HepG2 (cell line): ENCODE measurements around the gene DTD2. TPM values are rescaled to one million over a fixed set of nuclear protein-coding genes. Genes with fewer than 3 reads are reported as not detected.

ENCODE experiments used
- CBX5 ChIP-seq: sonication (generic); formaldehyde crosslinking; IDR thresholded peaks from 2 replicates; pipeline ENCODE4 v1.4.0; 2020; ENCODE audit warnings: missing genetic modification reagents, borderline replicate concordance
- DNMT1 ChIP-seq: sonication (generic); formaldehyde crosslinking; IDR thresholded peaks from 2 replicates; pipeline ENCODE4 v1.5.1; 2020; ENCODE audit warnings: mild to moderate bottlenecking, missing genetic modification reagents
- ELF1 ChIP-seq: sonication (generic); formaldehyde crosslinking; IDR thresholded peaks from 2 replicates; pipeline ENCODE4 v1.4.0; 2020; ENCODE audit warnings: missing genetic modification reagents
- HDAC1 ChIP-seq: sonication (generic); formaldehyde crosslinking; IDR thresholded peaks from 2 replicates; pipeline ENCODE4 v1.5.1; 2020; ENCODE audit warnings: mild to moderate bottlenecking, missing genetic modification reagents
- HMG20A ChIP-seq: IDR thresholded peaks from 2 replicates; pipeline ENCODE4 v1.6.1; 2016; ENCODE audit warnings: borderline replicate concordance
- IKZF1 ChIP-seq: fragments of 450-650 bp; IDR thresholded peaks from 2 replicates; pipeline ENCODE4 v1.7.1; 2016
- MAFF ChIP-seq: IDR thresholded peaks from 2 replicates; pipeline ENCODE4 v1.6.1; 2011; ENCODE audit warnings: low read depth, low read length, improper control_type of control experiment
- NR2C2 ChIP-seq: sonication (generic); formaldehyde crosslinking; IDR thresholded peaks from 2 replicates; pipeline ENCODE4 v1.4.0; 2020; ENCODE audit warnings: missing genetic modification reagents, mild to moderate bottlenecking, moderate library complexity, borderline replicate concordance
- PHF21A ChIP-seq: sonication (generic); formaldehyde crosslinking; IDR thresholded peaks from 2 replicates; pipeline ENCODE4 v1.5.0; 2020; ENCODE audit warnings: mild to moderate bottlenecking, missing genetic modification reagents
- SPEN ChIP-seq: sonication (generic); formaldehyde crosslinking; IDR thresholded peaks from 2 replicates; pipeline ENCODE4 v1.5.1; 2020; ENCODE audit warnings: low read depth, mild to moderate bottlenecking, missing genetic modification reagents
- SSRP1 ChIP-seq: IDR thresholded peaks from 2 replicates; pipeline ENCODE4 v1.6.1; 2016; ENCODE audit warnings: control low read depth
- ZNF10 ChIP-seq: sonication (generic); formaldehyde crosslinking; IDR thresholded peaks from 2 replicates; pipeline ENCODE4 v1.4.0; 2020; ENCODE audit warnings: mild to moderate bottlenecking, low read depth, missing genetic modification reagents, borderline replicate concordance
- ZNF207 ChIP-seq: fragments of 450-650 bp; IDR thresholded peaks from 2 replicates; pipeline ENCODE4 v1.6.1; 2016; ENCODE audit warnings: antibody characterized with exemption, borderline replicate concordance
- ZNF354B ChIP-seq: sonication (generic); formaldehyde crosslinking; IDR thresholded peaks from 2 replicates; pipeline ENCODE4 v1.8.0; 2022; ENCODE audit warnings: mild to moderate bottlenecking, missing genetic modification reagents
- ZNF460 ChIP-seq: sonication (generic); formaldehyde crosslinking; IDR thresholded peaks from 2 replicates; pipeline ENCODE4 v1.5.1; 2020; ENCODE audit warnings: missing genetic modification reagents, mild to moderate bottlenecking, borderline replicate concordance
- ZNF781 ChIP-seq: sonication (generic); formaldehyde crosslinking; IDR thresholded peaks from 2 replicates; pipeline ENCODE4 v1.5.1; 2020; ENCODE audit warnings: borderline replicate concordance, mild to moderate bottlenecking, missing genetic modification reagents; ENCODE audit errors: not compliant biosample characterization
- ZSCAN20 ChIP-seq: sonication (generic); formaldehyde crosslinking; IDR thresholded peaks from 2 replicates; pipeline ENCODE4 v1.4.0; 2020; ENCODE audit warnings: missing genetic modification reagents, mild to moderate bottlenecking, borderline replicate concordance
- polyA plus RNA-seq, 8 experiments: library from polyadenylated mRNA; depleted of rRNA in 3 of 8; stranded (reverse) in 7 of 8; unstranded in 1 of 8; fragments of >200 nt; fragmentation: Illumina TruSeq in 4 of 8; extraction: Trizol in 4 of 8; gene quantifications; 2 replicates each; pipeline versions ENCODE4 v1.2.1 to v1.2.3, GENCODE V29; 2011 to 2016; ENCODE audit warnings: low read depth in 4 of 8, missing spikeins in 1 of 8, mixed read lengths in 1 of 8; ENCODE audit not compliant: insufficient read depth in 1 of 8
- total RNA-seq, 5 experiments: library from RNA; depleted of rRNA; stranded (reverse); fragments of >200 nt; fragmentation: Illumina TruSeq; extraction: Trizol; gene quantifications; 2 replicates each; pipeline ENCODE4 v1.2.3, GENCODE V29; 2016; ENCODE audit warnings: low read depth in 1 of 5
- TF ChIP-seq, protein P1 (sequence below): sonication (generic); formaldehyde crosslinking; IDR thresholded peaks from 2 replicates; pipeline ENCODE4 v1.5.1; 2020; ENCODE audit warnings: missing genetic modification reagents, mild to moderate bottlenecking, borderline replicate concordance
- TF ChIP-seq, protein P2 (sequence below): sonication (generic); formaldehyde crosslinking; IDR thresholded peaks from 2 replicates; pipeline ENCODE4 v1.4.0; 2020; ENCODE audit warnings: missing genetic modification reagents
- TF ChIP-seq, protein P3 (sequence below): IDR thresholded peaks from 2 replicates; pipeline ENCODE4 v1.6.1; 2016
- TF ChIP-seq, protein P4 (sequence below): sonication (generic); formaldehyde crosslinking; conservative IDR thresholded peaks from 2 replicates; pipeline ENCODE4 v1.8.1; 2023; ENCODE audit warnings: missing genetic modification reagents

The DTD2 gene
- total and polyA plus RNA-seq, 2 of the 13 experiments (the other 11 are each of a cell fraction or from before 2014, with no cell fraction given): 22.3 to 49.8 TPM

DNA sequence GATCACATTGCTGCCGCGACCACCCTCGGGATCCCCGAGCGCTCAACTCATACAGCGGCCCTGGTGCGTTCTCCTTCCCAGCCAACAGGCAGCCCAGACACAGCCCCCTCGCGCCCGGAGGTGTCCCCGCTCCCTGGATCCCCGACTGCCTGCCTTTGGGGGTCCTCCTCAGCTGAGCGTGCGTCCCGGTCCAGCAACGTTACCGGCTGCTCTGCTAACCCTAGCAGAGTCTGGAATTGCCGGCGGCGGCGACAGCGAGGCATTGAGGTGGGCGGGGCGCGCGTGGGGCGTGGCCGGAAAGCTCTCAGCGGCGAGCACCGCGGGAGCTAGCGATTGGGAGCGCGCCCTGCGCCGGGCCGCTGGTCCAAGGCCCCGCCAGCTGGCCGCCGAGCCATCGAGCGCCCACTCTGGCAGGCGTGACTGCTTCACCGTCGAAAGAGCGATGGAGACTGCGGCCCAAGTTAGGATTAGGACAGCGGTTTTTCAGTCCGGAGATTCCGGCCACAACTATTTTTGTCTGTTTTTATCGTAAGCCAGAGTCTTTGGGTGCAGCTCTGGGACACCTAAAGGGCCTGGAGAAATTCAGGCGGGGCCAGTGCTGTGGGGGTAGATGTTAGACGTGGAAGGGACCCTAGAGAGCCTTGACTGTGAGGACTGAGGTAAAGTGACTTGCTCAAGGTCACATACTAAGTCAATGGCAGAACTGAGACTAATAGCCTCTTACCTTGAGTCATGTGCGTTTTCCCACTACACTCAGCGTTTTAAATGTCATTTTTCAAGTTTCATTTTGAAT, 36.8 kb downstream of the DTD2 start, which contains the start of gene HEATR5A (continued):
- TF ChIP-seq ELF1 (peak; percentile 79), CBX5 (CRISPR knock-in tag) (peak; percentile 97), ZNF10 (CRISPR knock-in tag) (peak; percentile 95), HDAC1 (CRISPR knock-in tag) (peak; percentile 100), SSRP1 (CRISPR knock-in tag) (peak; percentile 84; the same call in 1 of the 2 replicates), SPEN (CRISPR knock-in tag) (peak; percentile 99), IKZF1 (no peak), ZNF354B (peak; percentile 84), MAFF (peak; percentile 45; the same call in 1 of the 2 replicates), ZNF207 (no peak), DNMT1 (CRISPR knock-in tag) (peak; percentile 96), ZSCAN20 (CRISPR knock-in tag) (no peak; the same call in 1 of the 2 replicates), PHF21A (peak; percentile 99), ZNF460 (CRISPR knock-in tag) (peak; percentile 78; the same call in 1 of the 2 replicates), NR2C2 (CRISPR knock-in tag) (peak; percentile 90), HMG20A (CRISPR knock-in tag) (peak; percentile 41; the same call in 1 of the 2 replicates), ZNF781 (CRISPR knock-in tag) (peak; percentile 82)
- TF ChIP-seq, protein P1, sequence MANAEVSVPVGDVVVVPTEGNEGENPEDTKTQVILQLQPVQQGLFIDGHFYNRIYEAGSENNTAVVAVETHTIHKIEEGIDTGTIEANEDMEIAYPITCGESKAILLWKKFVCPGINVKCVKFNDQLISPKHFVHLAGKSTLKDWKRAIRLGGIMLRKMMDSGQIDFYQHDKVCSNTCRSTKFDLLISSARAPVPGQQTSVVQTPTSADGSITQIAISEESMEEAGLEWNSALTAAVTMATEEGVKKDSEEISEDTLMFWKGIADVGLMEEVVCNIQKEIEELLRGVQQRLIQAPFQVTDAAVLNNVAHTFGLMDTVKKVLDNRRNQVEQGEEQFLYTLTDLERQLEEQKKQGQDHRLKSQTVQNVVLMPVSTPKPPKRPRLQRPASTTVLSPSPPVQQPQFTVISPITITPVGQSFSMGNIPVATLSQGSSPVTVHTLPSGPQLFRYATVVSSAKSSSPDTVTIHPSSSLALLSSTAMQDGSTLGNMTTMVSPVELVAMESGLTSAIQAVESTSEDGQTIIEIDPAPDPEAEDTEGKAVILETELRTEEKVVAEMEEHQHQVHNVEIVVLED: peak; percentile 98
- TF ChIP-seq, protein P2, sequence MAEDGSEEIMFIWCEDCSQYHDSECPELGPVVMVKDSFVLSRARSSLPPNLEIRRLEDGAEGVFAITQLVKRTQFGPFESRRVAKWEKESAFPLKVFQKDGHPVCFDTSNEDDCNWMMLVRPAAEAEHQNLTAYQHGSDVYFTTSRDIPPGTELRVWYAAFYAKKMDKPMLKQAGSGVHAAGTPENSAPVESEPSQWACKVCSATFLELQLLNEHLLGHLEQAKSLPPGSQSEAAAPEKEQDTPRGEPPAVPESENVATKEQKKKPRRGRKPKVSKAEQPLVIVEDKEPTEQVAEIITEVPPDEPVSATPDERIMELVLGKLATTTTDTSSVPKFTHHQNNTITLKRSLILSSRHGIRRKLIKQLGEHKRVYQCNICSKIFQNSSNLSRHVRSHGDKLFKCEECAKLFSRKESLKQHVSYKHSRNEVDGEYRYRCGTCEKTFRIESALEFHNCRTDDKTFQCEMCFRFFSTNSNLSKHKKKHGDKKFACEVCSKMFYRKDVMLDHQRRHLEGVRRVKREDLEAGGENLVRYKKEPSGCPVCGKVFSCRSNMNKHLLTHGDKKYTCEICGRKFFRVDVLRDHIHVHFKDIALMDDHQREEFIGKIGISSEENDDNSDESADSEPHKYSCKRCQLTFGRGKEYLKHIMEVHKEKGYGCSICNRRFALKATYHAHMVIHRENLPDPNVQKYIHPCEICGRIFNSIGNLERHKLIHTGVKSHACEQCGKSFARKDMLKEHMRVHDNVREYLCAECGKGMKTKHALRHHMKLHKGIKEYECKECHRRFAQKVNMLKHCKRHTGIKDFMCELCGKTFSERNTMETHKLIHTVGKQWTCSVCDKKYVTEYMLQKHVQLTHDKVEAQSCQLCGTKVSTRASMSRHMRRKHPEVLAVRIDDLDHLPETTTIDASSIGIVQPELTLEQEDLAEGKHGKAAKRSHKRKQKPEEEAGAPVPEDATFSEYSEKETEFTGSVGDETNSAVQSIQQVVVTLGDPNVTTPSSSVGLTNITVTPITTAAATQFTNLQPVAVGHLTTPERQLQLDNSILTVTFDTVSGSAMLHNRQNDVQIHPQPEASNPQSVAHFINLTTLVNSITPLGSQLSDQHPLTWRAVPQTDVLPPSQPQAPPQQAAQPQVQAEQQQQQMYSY (CRISPR knock-in tag): peak; percentile 61; the same call in 1 of the 2 replicates
- TF ChIP-seq, protein P3, sequence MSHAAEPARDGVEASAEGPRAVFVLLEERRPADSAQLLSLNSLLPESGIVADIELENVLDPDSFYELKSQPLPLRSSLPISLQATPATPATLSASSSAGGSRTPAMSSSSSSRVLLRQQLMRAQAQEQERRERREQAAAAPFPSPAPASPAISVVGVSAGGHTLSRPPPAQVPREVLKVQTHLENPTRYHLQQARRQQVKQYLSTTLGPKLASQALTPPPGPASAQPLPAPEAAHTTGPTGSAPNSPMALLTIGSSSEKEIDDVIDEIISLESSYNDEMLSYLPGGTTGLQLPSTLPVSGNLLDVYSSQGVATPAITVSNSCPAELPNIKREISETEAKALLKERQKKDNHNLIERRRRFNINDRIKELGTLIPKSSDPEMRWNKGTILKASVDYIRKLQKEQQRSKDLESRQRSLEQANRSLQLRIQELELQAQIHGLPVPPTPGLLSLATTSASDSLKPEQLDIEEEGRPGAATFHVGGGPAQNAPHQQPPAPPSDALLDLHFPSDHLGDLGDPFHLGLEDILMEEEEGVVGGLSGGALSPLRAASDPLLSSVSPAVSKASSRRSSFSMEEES: peak; percentile 75
- TF ChIP-seq, protein P4, sequence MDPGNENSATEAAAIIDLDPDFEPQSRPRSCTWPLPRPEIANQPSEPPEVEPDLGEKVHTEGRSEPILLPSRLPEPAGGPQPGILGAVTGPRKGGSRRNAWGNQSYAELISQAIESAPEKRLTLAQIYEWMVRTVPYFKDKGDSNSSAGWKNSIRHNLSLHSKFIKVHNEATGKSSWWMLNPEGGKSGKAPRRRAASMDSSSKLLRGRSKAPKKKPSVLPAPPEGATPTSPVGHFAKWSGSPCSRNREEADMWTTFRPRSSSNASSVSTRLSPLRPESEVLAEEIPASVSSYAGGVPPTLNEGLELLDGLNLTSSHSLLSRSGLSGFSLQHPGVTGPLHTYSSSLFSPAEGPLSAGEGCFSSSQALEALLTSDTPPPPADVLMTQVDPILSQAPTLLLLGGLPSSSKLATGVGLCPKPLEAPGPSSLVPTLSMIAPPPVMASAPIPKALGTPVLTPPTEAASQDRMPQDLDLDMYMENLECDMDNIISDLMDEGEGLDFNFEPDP (CRISPR knock-in tag): no peak
